OCI-LY7 (cell line): ENCODE results near the gene MYH6.

Experiments used
- EZH2phosphoT487 ChIP-seq: fragments of 200-600 bp; sonication (generic); IDR thresholded peaks from 2 replicates; pipeline ENCODE4 v1.6.1; 2018; ENCODE audit warnings: low read depth, borderline replicate concordance, mild to moderate bottlenecking, mixed run types, antibody characterized with exemption, low read length, moderate library complexity, mixed read lengths
- TF ChIP-seq, protein P1 (sequence below): fragments of 200-600 bp; sonication (generic); conservative IDR thresholded peaks from 2 replicates; pipeline ENCODE4 v1.5.1; 2014; ENCODE audit warnings: mild to moderate bottlenecking, antibody characterized with exemption, low read length, moderate library complexity, mixed read lengths

GRCh38 chr14:23421594-23421993, 13.5 kb upstream of the MYH6 start:
- TF ChIP-seq, protein P1, sequence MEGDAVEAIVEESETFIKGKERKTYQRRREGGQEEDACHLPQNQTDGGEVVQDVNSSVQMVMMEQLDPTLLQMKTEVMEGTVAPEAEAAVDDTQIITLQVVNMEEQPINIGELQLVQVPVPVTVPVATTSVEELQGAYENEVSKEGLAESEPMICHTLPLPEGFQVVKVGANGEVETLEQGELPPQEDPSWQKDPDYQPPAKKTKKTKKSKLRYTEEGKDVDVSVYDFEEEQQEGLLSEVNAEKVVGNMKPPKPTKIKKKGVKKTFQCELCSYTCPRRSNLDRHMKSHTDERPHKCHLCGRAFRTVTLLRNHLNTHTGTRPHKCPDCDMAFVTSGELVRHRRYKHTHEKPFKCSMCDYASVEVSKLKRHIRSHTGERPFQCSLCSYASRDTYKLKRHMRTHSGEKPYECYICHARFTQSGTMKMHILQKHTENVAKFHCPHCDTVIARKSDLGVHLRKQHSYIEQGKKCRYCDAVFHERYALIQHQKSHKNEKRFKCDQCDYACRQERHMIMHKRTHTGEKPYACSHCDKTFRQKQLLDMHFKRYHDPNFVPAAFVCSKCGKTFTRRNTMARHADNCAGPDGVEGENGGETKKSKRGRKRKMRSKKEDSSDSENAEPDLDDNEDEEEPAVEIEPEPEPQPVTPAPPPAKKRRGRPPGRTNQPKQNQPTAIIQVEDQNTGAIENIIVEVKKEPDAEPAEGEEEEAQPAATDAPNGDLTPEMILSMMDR = no peak
- TF ChIP-seq EZH2phosphoT487 = no peak
